ENCODE results near the gene CDK12. TPM values are rescaled to one million over a fixed set of nuclear protein-coding genes. Genes with fewer than 3 reads are reported as not detected.

The CDK12 gene
- total and polyA plus RNA-seq, 9 of the 15 experiments (the other 6 are each of a cell fraction or from before 2014, with no cell fraction given) = 3.4 to 65.6 (median 36.8) TPM

- TF ChIP-seq BRF2 (IDR thresholded peaks at IDR 0.05; ENCODE audit: borderline replicate concordance, insufficient read depth, insufficient read length) (no peak), EWSR1 (IDR thresholded peaks at IDR 0.05; ENCODE audit: borderline replicate concordance, low read depth, partially characterized antibody) (no peak), KAT7 (CRISPR knock-in tag; IDR thresholded peaks at IDR 0.05; ENCODE audit: borderline replicate concordance) (no peak), ZFX (CRISPR knock-in tag; IDR thresholded peaks at IDR 0.05) (peak; percentile 68), ZNF175 (CRISPR knock-in tag; IDR thresholded peaks at IDR 0.05; ENCODE audit: low read depth) (peak; percentile 46; the same call in 1 of the 2 replicates), ZSCAN29 (IDR thresholded peaks at IDR 0.05) (no peak), HDAC1 (IDR thresholded peaks at IDR 0.05) (peak; percentile 44 to 91; a peak in 2 of 4 replicates), BHLHE40 (IDR thresholded peaks at IDR 0.05; ENCODE audit: low read length) (no peak), ETS1 (conservative IDR thresholded peaks at IDR 0.05; ENCODE audit: control insufficient read depth, low read depth, low read length) (no peak; the same call in 1 of the 2 replicates), ZNF165 (CRISPR knock-in tag; IDR thresholded peaks at IDR 0.05; ENCODE audit: borderline replicate concordance) (no peak), TCF7L2 (IDR thresholded peaks at IDR 0.05; ENCODE audit: low read depth, low read length) (peak; percentile 84), CBX1 (IDR thresholded peaks at IDR 0.05; ENCODE audit: low read depth) (no peak), TOE1 (IDR thresholded peaks at IDR 0.05; ENCODE audit: borderline replicate concordance) (no peak), TOE1 (CRISPR knock-in tag; IDR thresholded peaks at IDR 0.05; ENCODE audit: borderline replicate concordance, low read depth) (no peak), PPARD (CRISPR knock-in tag; IDR thresholded peaks at IDR 0.05) (no peak), OTX1 (CRISPR knock-in tag; IDR thresholded peaks at IDR 0.05) (0 out of 2 replicates have a peak, but pooled peaks have one; percentile 46), HDAC3 (IDR thresholded peaks at IDR 0.05; ENCODE audit: borderline replicate concordance, partially characterized antibody) (peak; percentile 50), ZKSCAN8 (CRISPR knock-in tag; IDR thresholded peaks at IDR 0.05) (no peak), TFE3 (CRISPR knock-in tag; IDR thresholded peaks at IDR 0.05) (no peak), HLTF (IDR thresholded peaks at IDR 0.05) (0 out of 2 replicates have a peak, but pooled peaks have one; percentile 24), MBD1 (CRISPR knock-in tag; IDR thresholded peaks at IDR 0.05) (no peak)
Measured at GRCh38 chr17:39450847-39451581, 10.3 kb upstream of the CDK12 start, which contains the start of gene MED1 (continued).

Data from K562 (cell line).